Ishikawa (cell line): Measurements from ENCODE around the gene APOL4.

Source experiments
- FOXM1 ChIP-seq: IDR thresholded peaks from 2 replicates; pipeline ENCODE4 v1.6.1; 2012; ENCODE audit warnings: low read depth, borderline replicate concordance
- MAX ChIP-seq: IDR thresholded peaks from 2 replicates; pipeline ENCODE4 v1.6.1; 2012
- TAF1 ChIP-seq: IDR thresholded peaks from 2 replicates; pipeline ENCODE4 v1.6.1; 2012; ENCODE audit warnings: low read depth, mild to moderate bottlenecking

- TF ChIP-seq TAF1 = no peak
- TF ChIP-seq FOXM1 = no peak
- no peak for TF ChIP-seq MAX
Measured at GRCh38 chr22:36234919-36235318, 33.3 kb upstream of the APOL4 start.
